Endothelial cell of umbilical vein (primary cell): ENCODE data around the gene PLXNB3. TPM values are rescaled to one million over a fixed set of nuclear protein-coding genes. Genes with fewer than 3 reads are reported as not detected.

Source experiments
- BruUV-seq: library from RNA; stranded (reverse); fragments of 400-500 nt; replicated peaks from 2 replicates; lab custom pipeline; 2021; lab: Mats Ljungman, UMichigan
- CTCF ChIA-PET: fragments of 300-600, 350-600 bp; sonication (Branson Sonifier 250); formaldehyde crosslinking; loops from one replicate; lab custom pipeline; 2021; ENCODE audit warnings: antibody characterized with exemption, inconsistent platforms; lab: Charles Lee
- POLR2A ChIA-PET: fragments of 300-600, 350-600 bp; sonication (Branson Sonifier 250); formaldehyde crosslinking; loops from one replicate; lab custom pipeline; 2021; ENCODE audit warnings: antibody characterized with exemption, inconsistent platforms; lab: Charles Lee
- DNase-seq: peaks from one replicate; pipeline ENCODE4 v3.0.0-alpha.2; 2011; ENCODE audit warnings: low read depth, low spot score
- FAIRE-seq: peaks from 2 replicates; lab custom pipeline; 2011; peaks lifted over from hg19 to GRCh38; lab: Jason Lieb, UNC
- H2AFZ ChIP-seq: 2 replicates; pipeline ENCODE4 v1.6.0; 2012; ENCODE audit warnings: low read depth, low read length, control low read depth, inconsistent platforms
- H3K27ac ChIP-seq: 2 replicates; pipeline ENCODE4 v1.5.1; 2011; ENCODE audit warnings: low read depth, mild to moderate bottlenecking, control low read depth, low read length, moderate library complexity; ENCODE audit not compliant: insufficient read depth
- H3K27me3 ChIP-seq, 2 experiments: 2 replicates each; pipeline versions ENCODE4 v1.6.0 to v1.6.1; 2011; ENCODE audit warnings: low read length in 2 of 2, mixed read lengths in 1 of 2; ENCODE audit not compliant: control insufficient read depth in 2 of 2, insufficient read depth in 2 of 2
- H3K36me3 ChIP-seq, 2 experiments: 2 replicates in 1 of 2; 3 replicates in 1 of 2; pipeline ENCODE4 v1.5.1; 2011; ENCODE audit warnings: low read length in 2 of 2, mild to moderate bottlenecking in 1 of 2, moderate library complexity in 1 of 2; ENCODE audit not compliant: control insufficient read depth in 2 of 2, insufficient read depth in 2 of 2; ENCODE audit errors: extremely low read depth in 1 of 2
- H3K4me1 ChIP-seq: 3 replicates; pipeline ENCODE4 v1.5.1; 2011; ENCODE audit warnings: mild to moderate bottlenecking, low read length; ENCODE audit not compliant: control insufficient read depth, insufficient read depth; ENCODE audit errors: extremely low read depth
- H3K4me2 ChIP-seq: 2 replicates; pipeline ENCODE4 v1.6.1; 2011; ENCODE audit warnings: low read length, control low read depth, mixed read lengths; ENCODE audit not compliant: insufficient read depth
- H3K4me3 ChIP-seq, 3 experiments: fragments of 200-600 bp in 1 of 3; sonication (generic), shearing (Covaris generic) in 1 of 3; replicated peaks in 1 of 3; 2 replicates each; pipeline ENCODE4 v1.5.1; 2011 to 2016; ENCODE audit warnings: control low read depth in 3 of 3, low read length in 3 of 3, mild to moderate bottlenecking in 2 of 3, inconsistent platforms in 1 of 3, low read depth in 1 of 3, moderate library complexity in 1 of 3; ENCODE audit not compliant: insufficient read depth in 1 of 3
- H3K79me2 ChIP-seq: 2 replicates; pipeline ENCODE4 v1.6.0; 2012; ENCODE audit warnings: low read length, inconsistent platforms; ENCODE audit not compliant: control insufficient read depth, insufficient read depth
- H3K9ac ChIP-seq: replicated peaks from 2 replicates; pipeline ENCODE3; 2011; ENCODE audit warnings: low read length, control low read depth; ENCODE audit not compliant: insufficient read depth; ENCODE audit errors: extremely low read depth
- H3K9me1 ChIP-seq: replicated peaks from 3 replicates; pipeline ENCODE4 v1.6.0; 2011; ENCODE audit warnings: mild to moderate bottlenecking, low read length; ENCODE audit not compliant: control insufficient read depth, insufficient read depth; ENCODE audit errors: extremely low read depth
- H3K9me3 ChIP-seq: replicated peaks from 2 replicates; pipeline ENCODE4 v1.5.1; 2012; ENCODE audit warnings: low read length, inconsistent platforms; ENCODE audit not compliant: control insufficient read depth, insufficient read depth
- H4K20me1 ChIP-seq: replicated peaks from 2 replicates; pipeline ENCODE3; 2011; ENCODE audit warnings: mild to moderate bottlenecking, low read length; ENCODE audit not compliant: control insufficient read depth, insufficient read depth; ENCODE audit errors: extremely low read depth
- EZH2 ChIP-seq: IDR thresholded peaks from 2 replicates; pipeline ENCODE4 v1.6.1; 2012; ENCODE audit warnings: borderline replicate concordance, low read depth, mild to moderate bottlenecking, moderate library complexity, low read length, inconsistent platforms; ENCODE audit not compliant: severe bottlenecking
- FOS ChIP-seq: IDR thresholded peaks from 2 replicates; pipeline ENCODE4 v1.6.1; 2011; ENCODE audit warnings: mild to moderate bottlenecking, low read length, moderate library complexity, borderline replicate concordance; ENCODE audit not compliant: insufficient read depth
- GATA2 ChIP-seq: IDR thresholded peaks from 2 replicates; pipeline ENCODE4 v1.7.0; 2011; ENCODE audit warnings: low read depth, mild to moderate bottlenecking, moderate library complexity, mixed read lengths, low read length; ENCODE audit not compliant: insufficient read length, insufficient read depth
- JUN ChIP-seq: IDR thresholded peaks from 2 replicates; pipeline ENCODE4 v1.6.1; 2011; ENCODE audit warnings: borderline replicate concordance, low read depth; ENCODE audit not compliant: insufficient read length, insufficient read depth
- MYC ChIP-seq: IDR thresholded peaks from one replicate; pipeline ENCODE4 v1.6.1; 2011; ENCODE audit warnings: mild to moderate bottlenecking, low read depth, low read length
- POLR2A ChIP-seq: IDR thresholded peaks from 2 replicates; pipeline ENCODE4 v1.6.1; 2012; ENCODE audit warnings: low read depth, mild to moderate bottlenecking, control low read depth, low read length
- POLR2AphosphoS5 ChIP-seq: IDR thresholded peaks from 2 replicates; pipeline ENCODE4 v1.6.1; 2012; ENCODE audit warnings: low read depth, mild to moderate bottlenecking, control low read depth, low read length, moderate library complexity; ENCODE audit not compliant: insufficient read depth
- dilution Hi-C: fragments of 300-500 bp; cut with MboI; formaldehyde crosslinking; loops from one replicate; pipeline ENCODE4 v1.15.0; 2019; ENCODE audit warnings: low sequenced_read_pairs; ENCODE audit not compliant: extremely low pct_ligation_motif_present
- intact Hi-C: fragments of 100-400 bp; cut with micrococcal nuclease; formaldehyde crosslinking; loops from one replicate; pipeline ENCODE4 v1.10.0; 2022
- polyA plus RNA-seq, 4 experiments: library from polyadenylated mRNA; depleted of rRNA in 3 of 4; stranded (reverse) in 3 of 4; unstranded in 1 of 4; fragments of >200 nt; gene quantifications; 2 replicates each; pipeline versions ENCODE4 v1.2.1 to v1.2.3, GENCODE V29; 2011 to 2012; ENCODE audit warnings: missing spikeins in 1 of 4
- total RNA-seq: library from RNA; stranded (reverse); gene quantifications from 2 replicates; pipeline ENCODE4 v1.2.3, GENCODE V29; 2021
- TF ChIP-seq, protein P1 (sequence below): IDR thresholded peaks from 2 replicates; pipeline ENCODE4 v1.6.1; 2011; ENCODE audit not compliant: insufficient read depth, insufficient read length
- TF ChIP-seq, protein P2 (sequence below), 2 donors: IDR thresholded peaks; 1 replicate in 1 of 2; 2 replicates in 1 of 2; pipeline ENCODE4 v1.5.1; 2011; ENCODE audit warnings: low read length in 2 of 2, mild to moderate bottlenecking in 2 of 2, moderate library complexity in 2 of 2, control low read depth in 1 of 2, inconsistent platforms in 1 of 2, low read depth in 1 of 2; ENCODE audit not compliant: insufficient read depth in 1 of 2; ENCODE audit errors: extremely low read depth in 1 of 2

The PLXNB3 gene
- total and polyA plus RNA-seq, 2 donors (not counting 3 experiments of a cell fraction or from before 2014, with no cell fraction given) = 19.0 to 31.4 TPM

DNA sequence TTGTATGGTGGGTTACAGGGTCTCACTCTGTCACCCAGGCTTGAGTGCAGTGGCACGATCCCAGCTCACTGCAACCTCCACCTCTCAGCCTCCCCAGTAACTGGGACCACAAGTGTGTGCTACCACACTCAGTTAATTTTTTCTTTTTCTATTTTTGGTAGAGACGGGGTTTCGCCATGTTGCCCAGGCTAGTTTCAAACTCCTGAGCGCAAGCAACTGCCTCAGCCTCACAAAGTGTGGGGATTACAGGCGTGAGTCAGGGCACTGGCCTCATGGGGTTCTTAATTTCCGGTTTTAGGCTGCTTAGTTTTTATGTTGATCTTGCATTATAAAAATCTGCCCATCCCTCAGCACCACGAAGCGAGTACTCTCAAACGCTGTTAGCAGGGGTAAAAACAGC lies 46.6 kb upstream of the PLXNB3 start:
- Histone ChIP-seq H4K20me1 (no peaks in the 10 kb centered on the region), H3K27me3 (no peaks in the 10 kb centered on the region), H3K4me3 (no peak overlapping the region), H3K27ac (no peak overlapping the region), H3K4me2 (no peak overlapping the region), H3K79me2 (peaks cover 41% of the 10 kb centered on the region), H3K9me1 (no peaks in the 10 kb centered on the region), H2AFZ (no peak overlapping the region), H3K4me1 (peaks cover 8% of the 10 kb centered on the region), H3K36me3 (peaks cover 12 to 27% of the 10 kb centered on the region in 2 experiments), H3K9me3 (no peaks in the 10 kb centered on the region), H3K9ac (no peak overlapping the region)
- no TSS peak for BruUV-seq
- TF ChIP-seq EZH2 = no peak
- dilution Hi-C loops (no loop called here), intact Hi-C loops (no loop called here)
- CTCF ChIA-PET = no interaction called here
- DNase-seq (no peak), FAIRE-seq (no peak)
- POLR2A ChIA-PET = no interaction called here

DNA sequence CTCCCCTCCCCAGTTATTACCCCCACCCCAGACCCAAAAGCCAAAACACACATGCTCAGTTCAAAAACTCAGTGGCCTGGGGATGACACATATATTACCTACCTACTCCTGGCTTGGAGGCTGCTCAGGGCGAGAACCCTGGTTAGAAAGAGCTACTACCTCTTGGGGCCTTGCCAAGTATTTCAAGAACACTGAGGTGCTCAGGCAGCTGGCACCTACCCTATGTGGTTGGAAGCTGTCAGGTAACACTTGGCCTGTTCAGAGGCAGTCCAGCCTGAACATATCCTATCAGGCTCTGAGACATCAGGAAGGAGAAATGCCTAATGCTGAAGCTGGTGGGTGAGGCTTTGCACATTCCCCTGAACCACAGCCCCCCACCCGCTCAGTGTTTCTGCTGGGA lies 44.8 kb upstream of the PLXNB3 start:
- H3K27ac ChIP-seq = no peak overlapping the region
- DNase-seq = no peak
- H3K4me3 ChIP-seq = no peak overlapping the region
- POLR2A ChIA-PET = no interaction called here
- H3K9ac ChIP-seq = no peak overlapping the region
- no TSS peak for BruUV-seq
- dilution Hi-C loops (no loop called here), intact Hi-C loops (no loop called here)
- no peak overlapping the region for H3K4me2 ChIP-seq
- TF ChIP-seq FOS (no peak), JUN (no peak), POLR2A (no peak), MYC (no peak), GATA2 (no peak), POLR2AphosphoS5 (no peak), EZH2 (no peak)
- TF ChIP-seq, protein P1, sequence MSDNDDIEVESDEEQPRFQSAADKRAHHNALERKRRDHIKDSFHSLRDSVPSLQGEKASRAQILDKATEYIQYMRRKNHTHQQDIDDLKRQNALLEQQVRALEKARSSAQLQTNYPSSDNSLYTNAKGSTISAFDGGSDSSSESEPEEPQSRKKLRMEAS = no peak
- TF ChIP-seq, protein P2, sequence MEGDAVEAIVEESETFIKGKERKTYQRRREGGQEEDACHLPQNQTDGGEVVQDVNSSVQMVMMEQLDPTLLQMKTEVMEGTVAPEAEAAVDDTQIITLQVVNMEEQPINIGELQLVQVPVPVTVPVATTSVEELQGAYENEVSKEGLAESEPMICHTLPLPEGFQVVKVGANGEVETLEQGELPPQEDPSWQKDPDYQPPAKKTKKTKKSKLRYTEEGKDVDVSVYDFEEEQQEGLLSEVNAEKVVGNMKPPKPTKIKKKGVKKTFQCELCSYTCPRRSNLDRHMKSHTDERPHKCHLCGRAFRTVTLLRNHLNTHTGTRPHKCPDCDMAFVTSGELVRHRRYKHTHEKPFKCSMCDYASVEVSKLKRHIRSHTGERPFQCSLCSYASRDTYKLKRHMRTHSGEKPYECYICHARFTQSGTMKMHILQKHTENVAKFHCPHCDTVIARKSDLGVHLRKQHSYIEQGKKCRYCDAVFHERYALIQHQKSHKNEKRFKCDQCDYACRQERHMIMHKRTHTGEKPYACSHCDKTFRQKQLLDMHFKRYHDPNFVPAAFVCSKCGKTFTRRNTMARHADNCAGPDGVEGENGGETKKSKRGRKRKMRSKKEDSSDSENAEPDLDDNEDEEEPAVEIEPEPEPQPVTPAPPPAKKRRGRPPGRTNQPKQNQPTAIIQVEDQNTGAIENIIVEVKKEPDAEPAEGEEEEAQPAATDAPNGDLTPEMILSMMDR (IDR thresholded peaks at IDR 0.05; ENCODE audit: extremely low read depth in 1 of 2, insufficient read depth in 1 of 2, low read depth in 1 of 2, low read length in 2 of 2) = no peak
- no peaks in the 10 kb centered on the region for H4K20me1 ChIP-seq
- H3K9me3 ChIP-seq = no peaks in the 10 kb centered on the region
- H2AFZ ChIP-seq = no peak overlapping the region
- peaks cover 12 to 21% of the 10 kb centered on the region in 2 experiments for H3K36me3 ChIP-seq
- H3K4me1 ChIP-seq = peaks cover 11% of the 10 kb centered on the region
- peaks cover 46% of the 10 kb centered on the region for H3K79me2 ChIP-seq
- no peak for FAIRE-seq
- no peaks in the 10 kb centered on the region for H3K9me1 ChIP-seq
- CTCF ChIA-PET = no interaction called here
- H3K27me3 ChIP-seq = no peaks in the 10 kb centered on the region
